ENCODE results near the gene HDAC4.

DNA sequence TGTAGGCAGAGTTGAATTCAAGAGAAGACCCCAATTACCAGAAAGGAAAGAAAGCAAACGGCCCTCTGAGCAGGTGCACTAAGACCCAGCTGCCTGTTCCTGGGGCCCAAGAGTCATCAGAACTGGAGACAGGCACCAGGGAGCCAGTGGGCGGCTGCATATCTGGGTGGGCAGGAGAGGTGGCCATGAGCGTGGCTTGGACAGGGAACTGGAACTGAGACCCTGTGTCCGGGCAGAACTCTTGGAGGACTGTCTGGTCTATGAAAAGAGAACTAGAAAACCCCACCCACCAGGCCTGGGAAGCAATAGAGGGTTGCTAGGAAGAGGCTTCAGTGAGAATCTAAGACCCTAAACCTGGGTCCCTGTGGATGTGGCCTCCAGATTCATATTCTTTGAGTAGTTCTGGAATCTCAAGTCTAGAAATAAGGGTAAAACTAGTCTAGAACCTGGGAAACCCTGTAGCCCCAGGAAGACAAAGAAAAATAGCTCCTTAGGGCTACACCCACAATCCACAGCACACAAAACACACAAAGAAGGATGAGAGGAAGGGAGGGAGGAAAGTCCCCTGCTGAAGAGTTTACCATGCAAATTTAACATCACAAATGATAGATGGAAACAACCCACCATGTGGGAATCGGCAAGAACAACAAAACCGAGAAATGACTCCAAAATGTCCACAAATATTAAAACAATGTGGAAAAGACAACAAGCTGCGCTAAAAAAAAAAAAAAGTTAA is 147.0 kb downstream of the HDAC4 start:
- TF ChIP-seq POLR2AphosphoS5 (IDR thresholded peaks at IDR 0.05) (no peak), POLR2A (IDR thresholded peaks at IDR 0.05) (no peak), EP300 (IDR thresholded peaks at IDR 0.05) (no peak)
- TF ChIP-seq, protein P1, sequence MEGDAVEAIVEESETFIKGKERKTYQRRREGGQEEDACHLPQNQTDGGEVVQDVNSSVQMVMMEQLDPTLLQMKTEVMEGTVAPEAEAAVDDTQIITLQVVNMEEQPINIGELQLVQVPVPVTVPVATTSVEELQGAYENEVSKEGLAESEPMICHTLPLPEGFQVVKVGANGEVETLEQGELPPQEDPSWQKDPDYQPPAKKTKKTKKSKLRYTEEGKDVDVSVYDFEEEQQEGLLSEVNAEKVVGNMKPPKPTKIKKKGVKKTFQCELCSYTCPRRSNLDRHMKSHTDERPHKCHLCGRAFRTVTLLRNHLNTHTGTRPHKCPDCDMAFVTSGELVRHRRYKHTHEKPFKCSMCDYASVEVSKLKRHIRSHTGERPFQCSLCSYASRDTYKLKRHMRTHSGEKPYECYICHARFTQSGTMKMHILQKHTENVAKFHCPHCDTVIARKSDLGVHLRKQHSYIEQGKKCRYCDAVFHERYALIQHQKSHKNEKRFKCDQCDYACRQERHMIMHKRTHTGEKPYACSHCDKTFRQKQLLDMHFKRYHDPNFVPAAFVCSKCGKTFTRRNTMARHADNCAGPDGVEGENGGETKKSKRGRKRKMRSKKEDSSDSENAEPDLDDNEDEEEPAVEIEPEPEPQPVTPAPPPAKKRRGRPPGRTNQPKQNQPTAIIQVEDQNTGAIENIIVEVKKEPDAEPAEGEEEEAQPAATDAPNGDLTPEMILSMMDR (IDR thresholded peaks at IDR 0.05) = no peak

Measured in stomach (tissue), 4 donors.